Measurements from ENCODE around the gene ABL1. TPM values are rescaled to one million over a fixed set of nuclear protein-coding genes. Genes with fewer than 3 reads are reported as not detected.

The ABL1 gene
- total RNA-seq, 1 donor from 2014 or later: 31.2 TPM

DNA sequence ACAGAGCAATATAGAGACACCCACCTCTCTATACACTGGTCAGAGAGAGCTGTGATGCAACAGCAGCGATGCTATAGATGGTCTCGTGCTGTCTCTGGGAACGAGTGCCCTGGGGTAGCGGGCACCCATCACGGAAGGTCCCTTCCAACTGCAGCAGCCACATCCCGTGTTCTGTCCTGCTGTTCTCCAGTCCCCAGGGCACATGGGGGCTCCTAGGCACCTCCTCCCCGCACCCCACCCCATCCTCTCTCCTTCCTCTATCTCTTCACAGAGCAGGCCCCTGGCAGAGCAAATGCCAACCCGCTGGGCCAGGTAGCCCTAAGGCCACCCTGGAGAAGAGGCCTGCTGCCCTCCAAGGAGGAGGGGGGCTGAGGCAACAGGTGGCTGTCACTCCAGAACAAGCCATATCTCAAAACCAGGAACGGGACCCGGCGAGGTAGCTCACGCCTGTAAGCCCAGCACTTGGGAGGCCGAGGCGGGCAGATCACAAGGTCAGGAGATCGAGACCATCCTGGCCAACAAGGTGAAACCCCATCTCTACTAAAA lies 95.8 kb downstream of the ABL1 start:
- H3K4me3 ChIP-seq (ENCODE audit: low read depth, low read length): no peak overlapping the region
- no peak for DNase-seq (ENCODE audit: low read depth)
- TF ChIP-seq, protein P1, sequence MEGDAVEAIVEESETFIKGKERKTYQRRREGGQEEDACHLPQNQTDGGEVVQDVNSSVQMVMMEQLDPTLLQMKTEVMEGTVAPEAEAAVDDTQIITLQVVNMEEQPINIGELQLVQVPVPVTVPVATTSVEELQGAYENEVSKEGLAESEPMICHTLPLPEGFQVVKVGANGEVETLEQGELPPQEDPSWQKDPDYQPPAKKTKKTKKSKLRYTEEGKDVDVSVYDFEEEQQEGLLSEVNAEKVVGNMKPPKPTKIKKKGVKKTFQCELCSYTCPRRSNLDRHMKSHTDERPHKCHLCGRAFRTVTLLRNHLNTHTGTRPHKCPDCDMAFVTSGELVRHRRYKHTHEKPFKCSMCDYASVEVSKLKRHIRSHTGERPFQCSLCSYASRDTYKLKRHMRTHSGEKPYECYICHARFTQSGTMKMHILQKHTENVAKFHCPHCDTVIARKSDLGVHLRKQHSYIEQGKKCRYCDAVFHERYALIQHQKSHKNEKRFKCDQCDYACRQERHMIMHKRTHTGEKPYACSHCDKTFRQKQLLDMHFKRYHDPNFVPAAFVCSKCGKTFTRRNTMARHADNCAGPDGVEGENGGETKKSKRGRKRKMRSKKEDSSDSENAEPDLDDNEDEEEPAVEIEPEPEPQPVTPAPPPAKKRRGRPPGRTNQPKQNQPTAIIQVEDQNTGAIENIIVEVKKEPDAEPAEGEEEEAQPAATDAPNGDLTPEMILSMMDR (conservative IDR thresholded peaks at IDR 0.05; ENCODE audit: low read depth, low read length): no peak

DNA sequence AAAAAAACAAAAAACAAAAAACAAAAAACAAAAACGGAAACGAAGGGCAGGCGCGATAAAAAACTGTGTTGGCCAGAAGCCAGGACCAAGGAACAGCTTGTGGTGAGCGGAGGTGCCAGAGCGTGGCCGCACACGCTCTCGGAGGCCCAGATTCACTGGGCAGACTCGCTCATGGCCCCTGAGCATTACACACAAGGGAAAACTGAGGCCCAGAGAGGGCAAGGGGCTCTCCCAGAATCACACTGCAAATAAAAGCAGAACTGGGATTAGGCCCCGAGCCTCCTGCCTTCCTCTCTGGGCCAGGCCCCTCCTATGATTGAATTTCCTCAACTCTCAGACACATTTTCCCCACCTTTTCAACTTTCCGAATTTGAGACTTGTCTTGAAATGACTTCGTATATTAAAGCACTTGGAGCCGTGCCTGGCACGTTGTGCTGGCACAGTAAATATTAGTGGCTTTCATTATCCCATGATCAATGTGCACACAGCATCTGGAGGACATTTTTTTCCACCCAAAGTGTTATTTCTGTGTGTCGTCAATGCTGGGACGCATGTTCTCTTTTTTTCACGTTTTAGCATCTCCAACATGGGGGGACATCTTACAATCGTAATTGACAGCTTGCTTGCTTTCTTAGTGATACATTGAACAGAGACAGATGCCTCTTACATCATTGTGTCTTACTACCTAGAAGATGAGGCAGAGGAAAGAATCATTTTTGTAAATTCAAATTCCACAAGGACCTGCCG lies 96.6 kb downstream of the ABL1 start:
- no peak for DNase-seq (ENCODE audit: low read depth)
- H3K4me3 ChIP-seq (ENCODE audit: low read depth, low read length): no peak overlapping the region
- TF ChIP-seq, protein P1 (conservative IDR thresholded peaks at IDR 0.05; ENCODE audit: low read depth, low read length): no peak

DNA sequence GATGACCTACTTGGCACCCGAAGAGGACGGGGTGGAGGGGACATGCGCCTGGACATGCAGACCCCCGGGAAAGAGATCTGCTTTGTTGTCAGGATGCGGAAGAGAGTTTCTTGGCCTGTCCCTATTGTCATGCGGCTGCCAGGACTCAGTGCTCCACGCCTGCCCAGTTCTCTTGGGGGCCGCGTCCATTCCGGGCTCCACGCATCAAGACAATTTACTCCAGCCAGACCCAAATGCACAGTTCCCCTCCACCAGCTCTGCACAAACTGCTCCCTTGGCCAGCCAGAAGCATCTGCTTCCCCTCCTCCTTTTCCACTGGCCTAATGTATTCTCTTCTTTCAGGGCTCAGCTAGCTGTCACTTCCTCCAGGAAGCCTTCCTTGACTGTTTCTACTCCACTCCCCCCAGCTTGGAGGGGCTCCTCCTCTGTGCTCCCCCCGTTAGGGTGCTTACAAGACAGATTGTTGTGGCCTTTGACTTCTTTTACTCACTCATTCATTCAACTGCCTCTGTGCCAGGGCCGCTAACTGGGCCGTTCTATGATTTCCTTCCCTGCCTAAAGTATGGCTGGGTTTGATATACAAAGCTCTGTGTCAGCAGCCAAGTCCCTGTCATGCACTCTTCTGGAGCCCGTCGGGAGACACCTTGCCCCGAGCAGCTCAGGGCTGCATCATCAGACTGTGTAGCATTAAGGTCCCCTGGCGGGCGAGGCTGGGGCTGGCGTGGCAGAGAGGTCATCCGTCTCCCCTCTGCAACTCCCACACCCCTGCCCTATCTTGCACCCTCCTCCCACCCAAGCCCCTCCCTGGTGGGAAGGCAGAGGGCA lies 97.4 kb downstream of the ABL1 start:
- TF ChIP-seq, protein P1 (conservative IDR thresholded peaks at IDR 0.05; ENCODE audit: low read depth, low read length): peak; percentile 10
- no peak overlapping the region for H3K4me3 ChIP-seq (ENCODE audit: low read depth, low read length)
- DNase-seq (ENCODE audit: low read depth): no peak

DNA sequence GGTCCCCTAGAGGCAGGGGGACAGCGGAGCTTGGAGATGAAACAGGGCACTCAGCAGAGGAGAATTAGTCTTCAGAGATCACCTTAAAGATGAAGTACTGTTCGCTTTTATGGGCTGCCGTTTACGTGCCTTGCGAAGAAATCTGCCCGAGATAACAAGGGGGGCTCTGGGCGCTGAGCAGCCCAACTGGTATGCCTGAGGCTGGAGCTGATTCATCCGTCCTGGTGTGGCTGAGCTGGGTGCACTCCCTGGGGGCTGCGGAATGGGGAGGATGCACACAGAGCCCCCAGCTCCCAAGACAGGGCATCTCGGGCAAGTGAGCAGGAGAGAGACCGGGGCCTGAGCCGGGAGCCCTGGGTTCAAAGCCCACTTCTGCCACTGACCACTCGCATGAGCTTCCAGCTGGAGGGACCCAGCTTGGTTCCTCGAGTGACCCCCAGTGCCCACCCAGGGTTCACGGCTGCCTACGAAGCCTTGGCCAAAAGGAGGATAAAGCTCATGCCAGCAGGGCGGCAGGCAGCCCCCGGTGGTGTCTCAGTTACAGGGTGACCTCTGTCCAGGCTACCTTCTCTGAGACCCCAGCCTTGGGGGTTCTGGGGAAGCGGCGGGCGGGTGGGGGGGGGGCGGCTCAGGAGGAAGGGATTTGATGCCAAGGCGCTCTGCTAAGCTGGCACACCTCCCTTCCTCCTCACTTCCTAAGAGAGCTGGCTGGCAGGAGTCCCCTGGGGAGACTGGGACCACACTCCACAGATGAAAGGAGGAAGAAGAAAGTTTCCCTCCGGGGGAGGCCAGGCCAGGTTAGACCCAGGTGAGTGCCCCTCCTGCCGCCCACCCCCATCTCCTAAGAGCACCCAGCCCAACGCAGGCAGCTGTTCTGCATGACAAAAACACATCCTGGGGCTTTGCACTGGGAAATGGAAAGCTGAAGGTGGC lies 98.3 kb downstream of the ABL1 start:
- TF ChIP-seq, protein P1 (conservative IDR thresholded peaks at IDR 0.05; ENCODE audit: low read depth, low read length): peak; percentile 1
- H3K4me3 ChIP-seq (ENCODE audit: low read depth, low read length): no peak overlapping the region
- DNase-seq (ENCODE audit: low read depth): no peak

DNA sequence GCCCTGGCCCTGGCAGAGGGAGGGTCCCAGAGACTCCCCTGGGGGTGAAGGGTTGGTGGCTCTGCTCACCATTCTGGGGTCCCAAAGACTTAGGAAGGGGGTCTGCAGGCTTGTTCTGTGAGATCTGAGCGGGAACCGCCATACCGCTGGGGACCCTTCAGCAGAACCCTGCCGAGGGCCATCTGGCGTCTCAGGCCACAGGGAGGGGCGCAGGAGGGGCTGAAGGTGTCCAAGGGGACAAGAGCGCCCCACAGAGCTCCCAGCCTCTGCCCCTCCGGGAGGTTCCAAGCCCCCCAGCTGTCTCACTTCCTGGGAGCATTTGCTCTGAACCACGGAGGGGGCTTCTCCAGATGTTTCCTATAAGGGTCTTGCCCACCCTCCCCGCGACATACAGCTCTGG lies 99.2 kb downstream of the ABL1 start:
- no peak for DNase-seq (ENCODE audit: low read depth)
- TF ChIP-seq, protein P1 (conservative IDR thresholded peaks at IDR 0.05; ENCODE audit: low read depth, low read length): no peak
- no peak overlapping the region for H3K4me3 ChIP-seq (ENCODE audit: low read depth, low read length)
